IPS-NIHi7 (cell line): ENCODE data around the gene E2F6.

Source experiments
- DNase-seq: peaks from one replicate; pipeline ENCODE4 v3.0.0; 2012; ENCODE audit warnings: mixed read lengths; ENCODE audit errors: extremely low spot score

Gene E2F6

GRCh38 chr2:11456251-11456650 is 9.7 kb downstream of the E2F6 start:
- DNase-seq = no peak

- DNase-seq = no peak
Measured at GRCh38 chr2:11454824-11455223, 11.1 kb downstream of the E2F6 start.

GRCh38 chr2:11450791-11451190 is 15.2 kb downstream of the E2F6 start:
- no peak for DNase-seq

GRCh38 chr2:11446733-11447248 is 19.2 kb downstream of the E2F6 start:
- DNase-seq = peak; percentile 83

- DNase-seq = no peak
Measured at GRCh38 chr2:11444737-11445136, 21.2 kb downstream of the E2F6 start.

DNA sequence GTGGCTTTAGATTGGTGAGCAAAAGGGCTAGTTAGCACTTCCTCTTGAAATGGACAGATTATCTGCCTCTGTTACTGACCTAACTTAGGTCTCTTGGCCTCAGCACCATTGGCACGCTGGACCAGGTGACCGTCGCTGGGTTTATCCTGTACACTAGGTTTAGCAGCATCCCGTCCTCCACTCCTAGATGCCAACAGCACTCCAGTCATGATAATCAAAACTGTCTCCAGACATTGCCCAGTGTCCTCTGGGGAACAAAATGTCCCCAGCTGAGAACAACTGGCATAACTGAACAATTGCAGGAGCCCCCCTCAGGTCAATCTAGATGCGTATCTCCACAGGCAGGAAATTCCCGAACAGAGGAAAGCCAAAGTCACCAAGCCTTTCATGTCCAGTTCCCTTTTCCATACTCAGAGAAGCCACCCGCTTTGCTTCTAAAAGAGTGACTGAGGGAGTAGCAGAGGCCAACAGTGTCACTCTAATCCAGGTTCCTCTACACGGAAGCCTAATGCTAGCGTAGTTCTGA is 27.3 kb downstream of the E2F6 start:
- no peak for DNase-seq

- no peak for DNase-seq
Measured at GRCh38 chr2:11437602-11438001, 28.4 kb downstream of the E2F6 start.

DNA sequence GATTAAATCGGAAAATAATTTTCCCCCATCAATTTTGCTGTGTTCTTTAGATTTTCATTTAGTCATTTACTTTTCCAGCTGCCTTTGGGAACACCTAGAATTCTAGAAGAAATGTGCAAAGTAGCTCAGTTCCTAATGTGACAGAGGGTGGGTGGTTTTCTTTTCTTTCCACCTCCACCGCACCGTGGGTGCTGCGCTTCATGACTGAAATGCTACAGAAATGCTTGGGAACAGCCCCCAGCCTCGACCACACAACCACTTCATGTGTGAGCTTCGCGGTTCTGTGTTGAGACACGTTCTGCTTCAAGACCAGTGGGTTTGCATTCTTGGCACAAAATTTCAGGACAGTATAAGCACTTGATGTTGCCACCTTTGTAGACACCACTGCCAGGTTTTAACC is 30.9 kb downstream of the E2F6 start:
- DNase-seq = no peak

- no peak for DNase-seq
Measured at GRCh38 chr2:11434443-11434842, 31.5 kb downstream of the E2F6 start.

DNA sequence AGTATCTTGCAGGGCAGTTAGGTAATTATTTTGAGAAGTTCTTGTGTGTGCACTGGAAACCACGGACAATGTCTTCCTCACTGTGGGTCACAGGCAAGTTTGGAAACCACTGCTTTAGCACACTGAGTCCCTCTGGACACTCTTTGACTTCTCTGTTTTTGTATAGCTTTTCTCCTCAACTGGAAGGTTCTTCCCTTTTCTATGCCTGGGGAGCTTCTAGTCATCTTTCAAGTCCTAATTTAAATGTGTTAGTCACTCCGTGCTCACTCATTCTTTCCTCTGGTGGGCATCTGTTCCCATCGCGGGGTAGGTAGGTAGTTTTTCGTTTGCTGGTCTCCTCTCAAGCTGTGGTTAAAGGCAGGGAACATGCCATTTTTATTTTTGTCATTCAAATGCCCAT is 32.1 kb downstream of the E2F6 start:
- DNase-seq = no peak

DNA sequence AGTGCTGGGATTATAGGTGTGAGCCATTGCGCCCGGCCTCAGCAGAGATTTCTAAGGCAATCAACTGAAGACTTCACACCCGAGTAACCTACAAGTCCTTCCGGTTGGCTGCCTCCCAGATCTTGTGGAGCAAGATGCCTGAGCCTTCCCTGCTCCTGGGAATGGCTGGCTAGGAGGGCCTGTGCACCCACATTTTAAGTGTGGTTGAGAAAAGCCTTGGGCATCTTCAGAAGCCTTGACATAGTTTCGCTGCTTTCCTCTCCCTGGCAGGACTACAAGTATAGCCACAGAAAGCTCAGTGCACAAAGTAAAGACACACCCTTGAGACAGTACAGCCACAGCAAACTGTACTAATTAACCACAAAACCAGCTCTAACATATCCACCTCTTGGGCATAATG is 35.2 kb downstream of the E2F6 start:
- DNase-seq = no peak

DNA sequence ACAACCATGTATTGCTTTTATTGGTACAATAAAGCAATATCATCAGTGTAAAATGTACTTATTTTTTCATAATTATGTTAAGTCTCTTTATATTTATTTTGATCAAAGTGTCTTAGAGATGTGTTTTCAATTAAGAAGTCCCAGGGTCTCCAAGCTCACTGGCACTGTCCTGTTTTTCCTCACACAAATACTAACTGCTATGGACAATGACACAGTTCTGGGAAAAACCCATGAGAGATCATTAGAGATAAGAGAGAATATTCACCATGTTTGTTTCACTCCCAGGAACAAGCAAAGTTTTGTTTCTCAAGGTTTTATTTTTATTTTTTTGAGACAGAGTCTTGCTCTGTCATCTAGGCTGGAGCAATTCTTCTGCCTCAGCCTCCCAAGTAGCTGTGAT is 38.7 kb downstream of the E2F6 start:
- DNase-seq = no peak

DNA sequence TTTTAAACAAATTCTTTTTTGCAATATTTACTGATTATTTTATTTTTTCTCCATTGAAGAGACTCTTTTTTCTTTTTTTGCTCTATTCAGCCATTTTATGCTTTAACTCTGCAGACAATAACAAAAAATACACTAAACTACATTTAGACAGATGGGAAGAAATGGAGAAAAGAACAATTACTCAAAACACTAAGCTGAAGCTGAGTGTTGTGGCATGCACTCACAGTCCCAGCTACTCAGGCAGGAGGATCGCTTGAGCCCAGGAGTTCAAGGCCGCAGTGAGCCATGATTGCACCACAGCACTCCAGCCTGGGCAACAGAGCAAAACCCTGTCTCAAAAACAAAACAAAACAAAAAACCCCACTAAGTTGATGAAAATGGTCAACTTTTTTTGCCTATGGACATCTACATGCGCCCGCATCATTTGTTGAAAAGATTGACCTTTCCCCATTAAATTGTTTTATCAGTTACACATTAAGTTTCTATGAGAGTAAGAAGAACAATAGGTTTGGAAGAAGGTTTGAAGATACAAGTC is 43.0 kb downstream of the E2F6 start:
- no peak for DNase-seq

DNA sequence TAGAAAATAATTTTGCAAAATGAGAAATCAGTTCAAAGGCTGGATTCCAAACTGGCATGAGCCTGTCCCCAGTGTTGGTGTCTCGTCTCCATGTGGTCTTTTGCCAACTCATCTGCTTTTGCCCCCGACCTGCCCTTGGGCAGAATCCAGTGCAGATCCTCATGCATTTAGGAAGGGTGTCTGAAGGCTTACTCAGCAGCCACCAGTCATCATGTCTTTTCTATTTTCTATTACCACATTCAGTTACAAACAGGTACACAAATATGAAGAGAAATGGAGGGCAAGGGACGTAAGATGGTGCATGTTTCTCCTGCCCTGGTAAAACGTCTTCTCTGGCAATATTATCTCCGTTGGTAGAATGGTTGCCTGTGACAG is 43.5 kb downstream of the E2F6 start:
- DNase-seq = no peak

GRCh38 chr2:11421863-11422490 is 44.0 kb downstream of the E2F6 start:
- DNase-seq = no peak

- no peak for DNase-seq
Measured at GRCh38 chr2:11420671-11421070, 45.3 kb downstream of the E2F6 start.

GRCh38 chr2:11420190-11420589 is 45.8 kb downstream of the E2F6 start:
- no peak for DNase-seq

DNA sequence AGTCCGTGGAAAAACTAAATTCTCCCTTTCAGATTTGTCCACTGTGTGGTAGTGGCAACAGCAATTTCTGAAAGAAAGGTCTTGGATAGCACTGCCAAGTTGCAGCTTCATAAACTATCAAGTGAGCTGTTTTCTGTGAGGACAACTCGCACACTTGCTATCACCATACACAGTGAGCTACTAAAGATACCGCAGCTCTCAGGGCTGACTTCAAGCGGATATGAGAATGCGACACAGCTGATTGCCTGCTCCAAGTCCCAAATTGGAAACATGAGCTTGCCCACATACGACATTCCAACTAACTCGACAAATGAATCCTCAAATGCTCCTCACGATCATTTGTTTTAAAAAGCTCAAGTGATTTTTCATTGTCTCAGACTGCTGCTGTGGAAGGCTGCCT is 46.2 kb downstream of the E2F6 start:
- DNase-seq = no peak

- peak; percentile 46 for DNase-seq
Measured at GRCh38 chr2:11417946-11418585, 47.9 kb downstream of the E2F6 start.

GRCh38 chr2:11416931-11417330 is 49.0 kb downstream of the E2F6 start:
- DNase-seq = no peak

- no peak for DNase-seq
Measured at GRCh38 chr2:11416186-11416585, 49.8 kb downstream of the E2F6 start.

DNA sequence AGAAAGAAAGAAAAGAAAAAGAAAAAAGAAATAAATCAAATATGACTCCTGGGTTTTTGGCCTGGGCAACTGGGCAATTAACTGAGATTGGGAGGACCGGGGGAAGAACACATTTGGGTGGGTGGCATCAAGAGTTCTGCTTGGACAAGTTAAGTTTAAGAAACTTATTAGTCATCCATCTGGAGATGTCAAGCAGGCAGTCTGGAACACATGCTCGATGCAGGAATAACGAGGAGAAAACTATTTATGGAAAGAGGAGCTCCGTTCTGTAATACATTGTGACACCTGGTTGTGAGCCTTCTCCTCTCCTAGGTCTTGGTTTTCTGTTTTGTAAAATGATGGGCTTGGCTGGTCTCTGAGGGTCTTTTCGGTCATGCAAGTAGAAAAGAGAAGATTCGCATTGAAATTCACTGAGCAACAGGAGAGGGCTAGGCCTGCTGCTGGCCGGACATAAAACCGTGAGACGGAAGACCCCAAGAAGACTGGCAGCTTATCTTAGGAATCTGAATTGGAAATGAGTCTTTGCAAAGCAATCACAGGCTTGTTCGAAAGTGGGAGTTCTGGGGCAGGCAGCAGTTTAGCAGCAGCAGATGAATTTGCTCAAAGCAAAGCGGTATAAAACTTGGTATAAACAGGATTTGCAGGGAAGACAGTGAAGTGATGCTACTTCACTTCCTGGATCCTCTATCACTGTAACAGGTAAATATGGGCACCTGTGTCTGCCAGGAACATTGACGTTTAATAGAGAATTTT is 51.4 kb downstream of the E2F6 start:
- DNase-seq = no peak

GRCh38 chr2:11412449-11412810 is 53.5 kb downstream of the E2F6 start:
- DNase-seq = no peak
